AG10803 (cell line): Measurements from ENCODE around the gene STMND1.

Source experiments
- DNase-seq: peaks from one replicate; pipeline ENCODE4 v3.0.0; 2010; ENCODE audit warnings: low read depth
- H3K4me3 ChIP-seq: 2 replicates; pipeline ENCODE4 v1.5.1; 2011; ENCODE audit warnings: mild to moderate bottlenecking, low read length, control low read depth
- TF ChIP-seq, protein P1 (sequence below): conservative IDR thresholded peaks from 2 replicates; pipeline ENCODE4 v1.5.1; 2011; ENCODE audit warnings: mild to moderate bottlenecking, low read length, control low read depth, inconsistent platforms

Gene STMND1

DNA sequence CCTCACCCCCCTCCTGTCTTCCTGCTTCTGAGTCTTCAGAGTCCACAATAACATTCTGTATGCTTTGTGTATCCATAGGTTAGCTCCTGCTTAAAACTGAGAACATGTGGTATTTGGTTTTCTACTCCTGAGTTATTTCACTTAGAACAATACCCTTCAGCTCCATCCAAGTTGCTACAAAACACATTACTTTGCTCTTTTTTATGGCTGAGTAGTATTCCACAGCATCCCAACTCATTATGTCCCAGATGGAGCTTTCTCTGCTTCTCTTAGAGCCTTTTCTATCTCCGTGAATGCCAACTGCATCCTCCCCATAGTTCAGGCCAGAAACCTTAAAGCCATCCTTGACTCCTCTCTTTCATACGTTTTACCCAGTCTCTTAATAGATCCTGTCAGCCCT is 55.8 kb downstream of the STMND1 start:
- DNase-seq, result no peak
- H3K4me3 ChIP-seq, result no peak overlapping the region
- TF ChIP-seq, protein P1, sequence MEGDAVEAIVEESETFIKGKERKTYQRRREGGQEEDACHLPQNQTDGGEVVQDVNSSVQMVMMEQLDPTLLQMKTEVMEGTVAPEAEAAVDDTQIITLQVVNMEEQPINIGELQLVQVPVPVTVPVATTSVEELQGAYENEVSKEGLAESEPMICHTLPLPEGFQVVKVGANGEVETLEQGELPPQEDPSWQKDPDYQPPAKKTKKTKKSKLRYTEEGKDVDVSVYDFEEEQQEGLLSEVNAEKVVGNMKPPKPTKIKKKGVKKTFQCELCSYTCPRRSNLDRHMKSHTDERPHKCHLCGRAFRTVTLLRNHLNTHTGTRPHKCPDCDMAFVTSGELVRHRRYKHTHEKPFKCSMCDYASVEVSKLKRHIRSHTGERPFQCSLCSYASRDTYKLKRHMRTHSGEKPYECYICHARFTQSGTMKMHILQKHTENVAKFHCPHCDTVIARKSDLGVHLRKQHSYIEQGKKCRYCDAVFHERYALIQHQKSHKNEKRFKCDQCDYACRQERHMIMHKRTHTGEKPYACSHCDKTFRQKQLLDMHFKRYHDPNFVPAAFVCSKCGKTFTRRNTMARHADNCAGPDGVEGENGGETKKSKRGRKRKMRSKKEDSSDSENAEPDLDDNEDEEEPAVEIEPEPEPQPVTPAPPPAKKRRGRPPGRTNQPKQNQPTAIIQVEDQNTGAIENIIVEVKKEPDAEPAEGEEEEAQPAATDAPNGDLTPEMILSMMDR, result no peak

DNA sequence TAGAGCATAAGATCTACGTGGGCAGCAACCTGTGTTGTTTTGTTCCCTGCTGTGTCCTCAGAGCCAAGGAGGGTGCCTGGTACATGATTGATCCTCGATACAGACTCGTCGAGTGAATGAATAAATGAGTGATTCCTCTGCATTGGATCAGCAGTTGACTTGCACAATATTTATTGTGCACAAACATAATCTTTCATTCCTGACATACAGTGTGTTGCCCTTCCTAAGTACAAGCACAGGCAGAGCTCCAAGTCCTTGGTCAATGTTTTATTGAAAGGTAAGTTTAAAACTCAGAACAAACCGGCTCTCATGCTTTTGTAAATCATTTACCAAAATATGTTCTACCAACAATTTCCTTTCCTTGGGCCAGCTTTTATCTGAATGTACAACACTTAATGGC is 57.4 kb downstream of the STMND1 start:
- TF ChIP-seq, protein P1, result no peak
- peak; percentile 15 for DNase-seq
- no peak overlapping the region for H3K4me3 ChIP-seq

DNA sequence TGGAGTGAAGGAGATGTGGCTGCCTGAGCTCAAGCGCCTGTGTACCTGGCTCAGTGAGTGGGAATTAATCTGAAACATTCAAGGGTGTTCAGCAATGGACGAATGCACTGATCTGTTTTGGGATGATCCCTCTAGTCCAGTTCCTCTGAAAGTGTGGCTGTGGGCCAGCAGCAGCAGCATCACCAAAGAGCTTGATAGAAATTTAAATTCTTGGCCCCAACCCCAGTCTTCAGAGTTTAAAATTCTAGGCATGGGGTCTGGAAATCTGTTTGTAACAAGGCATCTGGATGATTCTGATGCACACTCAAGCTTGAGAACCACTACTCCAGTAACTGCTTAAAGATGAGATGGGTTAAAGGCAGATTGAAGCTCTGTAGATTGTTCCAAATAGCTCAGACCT is 59.2 kb downstream of the STMND1 start:
- H3K4me3 ChIP-seq, result no peak overlapping the region
- DNase-seq, result no peak
- TF ChIP-seq, protein P1, result no peak

DNA sequence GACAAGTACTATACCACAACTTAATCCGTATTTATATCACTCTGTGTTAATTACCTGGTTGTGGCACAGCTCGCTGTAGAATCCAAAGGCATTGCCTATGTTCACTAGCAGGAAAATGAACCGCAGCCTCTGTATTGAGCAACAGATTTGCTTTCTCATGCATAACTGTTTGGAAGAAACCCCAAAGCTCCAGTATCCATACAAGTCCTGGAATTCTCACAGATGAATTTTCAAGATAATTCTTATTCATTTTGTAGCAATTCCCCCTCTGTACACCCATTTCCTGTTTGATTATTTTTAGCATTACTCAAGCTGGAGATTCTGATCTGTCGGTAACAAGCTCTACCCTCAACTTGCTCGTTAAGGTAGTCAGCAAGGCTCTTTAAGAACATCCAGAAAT is 63.5 kb downstream of the STMND1 start:
- TF ChIP-seq, protein P1, result no peak
- no peak overlapping the region for H3K4me3 ChIP-seq
- peak; percentile 79 for DNase-seq

DNA sequence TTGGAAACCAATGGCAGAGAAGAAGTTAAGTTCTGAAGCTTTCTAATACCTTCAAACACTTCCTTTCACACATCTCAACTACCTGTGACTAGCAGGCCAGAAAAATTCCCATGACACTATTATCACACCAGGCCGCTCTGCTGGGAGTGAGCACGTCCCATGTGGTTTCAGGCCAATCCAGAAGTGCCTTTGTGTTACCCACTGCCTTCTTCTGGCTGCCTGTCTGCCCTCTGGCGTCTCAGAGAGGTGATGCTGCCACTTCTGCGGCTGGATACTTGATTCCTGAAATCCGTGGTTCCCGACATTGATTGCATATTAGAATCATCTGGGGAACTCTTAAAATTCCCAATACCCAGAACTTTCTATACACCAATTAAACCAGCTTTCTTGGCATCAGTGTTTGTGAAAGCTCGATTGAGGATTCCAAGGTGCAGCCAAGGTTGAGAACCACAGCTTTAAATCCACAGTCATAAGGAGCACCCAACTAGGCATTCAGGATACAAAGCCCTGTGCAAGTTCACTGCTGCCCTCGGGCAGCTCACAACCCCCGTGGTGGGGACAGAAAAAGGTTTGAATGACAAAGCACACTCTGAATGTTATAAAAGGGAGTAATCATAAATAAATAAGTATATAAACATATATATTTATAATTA is 65.6 kb downstream of the STMND1 start:
- H3K4me3 ChIP-seq, result no peak overlapping the region
- peak; percentile 64 for DNase-seq
- TF ChIP-seq, protein P1, result peak; percentile 69

DNA sequence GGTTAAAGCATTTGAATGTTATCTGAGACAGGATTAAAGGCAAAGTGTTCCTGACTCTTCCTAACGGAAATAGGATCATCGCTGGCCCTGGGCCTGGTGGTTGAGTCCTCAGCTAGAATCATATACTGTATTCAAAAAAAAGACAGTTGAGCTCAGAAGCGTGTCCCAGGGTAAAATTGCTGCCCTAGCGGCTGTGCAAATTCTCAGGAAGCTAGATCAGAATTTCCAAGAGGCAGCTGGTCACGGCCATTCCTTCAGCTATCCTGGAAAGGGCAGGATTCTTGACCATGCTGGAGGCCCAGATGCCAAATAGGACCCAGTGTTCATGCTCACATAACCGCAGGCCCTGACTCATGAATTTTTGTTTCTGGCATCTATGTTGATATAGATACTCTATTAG is 67.4 kb downstream of the STMND1 start:
- peak; percentile 69 for DNase-seq
- H3K4me3 ChIP-seq, result no peak overlapping the region
- TF ChIP-seq, protein P1, result no peak

DNA sequence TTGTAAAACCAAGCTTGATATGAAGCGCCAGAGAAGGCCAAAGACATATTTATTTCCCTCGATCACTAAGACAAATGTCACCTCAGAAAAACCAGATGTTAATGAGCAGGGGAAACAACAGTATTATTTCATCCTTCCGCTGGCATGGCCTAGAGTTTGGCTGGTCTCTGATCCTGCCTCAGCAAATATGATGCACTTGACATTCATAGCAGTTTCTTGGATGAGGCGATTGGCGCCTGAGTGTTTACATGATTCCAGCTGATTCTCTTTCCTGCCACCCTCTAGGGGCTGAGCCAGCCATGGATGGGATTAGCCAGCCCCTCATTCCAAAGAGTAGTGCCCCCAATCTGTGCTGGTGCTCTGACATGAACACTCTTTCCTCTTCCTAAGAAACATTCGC is 67.9 kb downstream of the STMND1 start:
- TF ChIP-seq, protein P1, result no peak
- no peak for DNase-seq
- no peak overlapping the region for H3K4me3 ChIP-seq
